Panc1 (cell line): ENCODE results near the gene OGFOD2. TPM values are rescaled to one million over a fixed set of nuclear protein-coding genes. Genes with fewer than 3 reads are reported as not detected.

Experiments used
- ATAC-seq: fragments of 200-7000 bp; cut with Tn5 transposase; 2 replicates; pipeline ENCODE4 v1.9.1; 2020; ENCODE audit warnings: mild to moderate bottlenecking, moderate library complexity
- BruUV-seq: library from RNA; stranded (reverse); fragments of 400-500 nt; replicated peaks from 2 replicates; lab custom pipeline; 2021; lab: Mats Ljungman, UMichigan
- CTCF ChIA-PET: fragments of 300-600 bp; sonication (Branson Sonifier 250); formaldehyde crosslinking; loops from one replicate; lab custom pipeline; 2022; ENCODE audit warnings: antibody characterized with exemption; lab: Charles Lee
- POLR2A ChIA-PET: fragments of 300-600 bp; sonication (Branson Sonifier 250); formaldehyde crosslinking; loops from one replicate; lab custom pipeline; 2022; ENCODE audit warnings: antibody characterized with exemption; lab: Charles Lee
- DNase-seq: peaks from one replicate; pipeline ENCODE4 v3.0.0-alpha.2; 2010; ENCODE audit warnings: low read depth, low spot score
- H3K27ac ChIP-seq: 2 replicates; pipeline ENCODE4 v1.5.1; 2011; ENCODE audit warnings: mild to moderate bottlenecking, low read length, inconsistent platforms
- H3K27me3 ChIP-seq: fragments of 200-500 bp; sonication (Bioruptor generic); 2 replicates; pipeline ENCODE4 v1.6.0; 2014; ENCODE audit warnings: low read length, inconsistent platforms; ENCODE audit not compliant: control insufficient read depth, insufficient read depth
- H3K36me3 ChIP-seq: fragments of 200-500 bp; sonication (Bioruptor generic); 2 replicates; pipeline ENCODE4 v1.5.1; 2014; ENCODE audit warnings: inconsistent platforms, mild to moderate bottlenecking, low read length, moderate library complexity; ENCODE audit not compliant: control insufficient read depth, insufficient read depth
- H3K4me1 ChIP-seq: 2 replicates; pipeline ENCODE4 v1.5.1; 2011; ENCODE audit warnings: inconsistent platforms, mild to moderate bottlenecking, low read length, moderate library complexity; ENCODE audit not compliant: control insufficient read depth, insufficient read depth
- H3K4me3 ChIP-seq, 2 experiments: 2 replicates each; pipeline ENCODE4 v1.5.1; 2011 to 2012; ENCODE audit warnings: low read depth in 2 of 2, low read length in 2 of 2, mild to moderate bottlenecking in 2 of 2, inconsistent platforms in 1 of 2, moderate library complexity in 1 of 2
- H3K9me3 ChIP-seq: fragments of 200-500 bp; sonication (Bioruptor generic); 2 replicates; pipeline ENCODE4 v1.5.1; 2014; ENCODE audit warnings: low read depth, mild to moderate bottlenecking, inconsistent platforms, low read length, moderate library complexity; ENCODE audit not compliant: control insufficient read depth, insufficient read depth
- POLR2AphosphoS5 ChIP-seq: IDR thresholded peaks from 2 replicates; pipeline ENCODE4 v1.6.1; 2012; ENCODE audit warnings: mild to moderate bottlenecking, low read depth, low read length, moderate library complexity
- SIN3A ChIP-seq: IDR thresholded peaks from 2 replicates; pipeline ENCODE4 v1.6.1; 2012; ENCODE audit warnings: low read depth, mild to moderate bottlenecking, low read length, moderate library complexity, borderline replicate concordance; ENCODE audit not compliant: insufficient read depth
- TCF7L2 ChIP-seq: IDR thresholded peaks from 2 replicates; pipeline ENCODE4 v1.6.1; 2011; ENCODE audit warnings: mild to moderate bottlenecking, low read depth, low read length, inconsistent platforms
- in situ Hi-C: cut with HindIII; loops from 2 replicates; pipeline ENCODE4 v1.10.0; 2016; ENCODE audit warnings: low sequenced_read_pairs, low pct_unique_long_range_greater_than_20kb
- intact Hi-C: fragments of 100-400 bp; cut with micrococcal nuclease; formaldehyde crosslinking; loops from one replicate; pipeline ENCODE4 v1.10.0; 2022; ENCODE audit not compliant: unreplicated experiment
- total RNA-seq: library from RNA; stranded (reverse); gene quantifications from one replicate; pipeline ENCODE4 v1.2.1, GENCODE V29; 2021; ENCODE audit not compliant: unreplicated experiment
- TF ChIP-seq, protein P1 (sequence below): fragments of 450-650 bp; IDR thresholded peaks from 2 replicates; pipeline ENCODE4 v1.5.1; 2017; ENCODE audit warnings: mild to moderate bottlenecking
- TF ChIP-seq, protein P2 (sequence below), 2 experiments: IDR thresholded peaks; 2 replicates each; pipeline ENCODE4 v1.6.1; 2011 to 2012; ENCODE audit warnings: low read depth in 2 of 2, control low read depth in 1 of 2, low read length in 1 of 2, mild to moderate bottlenecking in 1 of 2, moderate library complexity in 1 of 2; ENCODE audit not compliant: insufficient read depth in 1 of 2

Gene OGFOD2
- total RNA-seq, 1 experiment from 2014 or later, result 32.0 TPM

DNA sequence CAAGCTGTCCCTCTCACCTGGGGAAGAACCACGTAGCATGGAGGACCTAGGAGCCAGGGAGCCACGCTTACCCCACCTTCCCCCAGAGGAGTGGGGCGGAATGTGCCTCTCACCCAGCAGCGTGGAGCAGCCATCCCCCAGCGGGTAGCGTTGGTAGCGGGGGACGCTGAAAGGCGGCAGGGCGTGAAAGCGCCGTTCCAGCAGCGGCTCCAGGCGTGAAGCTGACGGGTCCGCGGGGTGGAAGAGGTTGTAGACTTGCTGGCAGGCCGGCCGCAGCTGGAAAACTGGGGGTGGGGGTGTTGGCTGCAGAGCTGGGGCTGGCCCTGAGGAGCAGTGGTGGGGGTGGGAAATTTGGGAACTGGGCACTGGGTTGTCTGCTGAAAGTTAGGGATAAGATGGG lies 17.3 kb downstream of the OGFOD2 start:
- intact Hi-C loops, result no loop called here
- no peak for DNase-seq
- Histone ChIP-seq H3K36me3 (no peaks in the 10 kb centered on the region), H3K27ac (no peak overlapping the region), H3K4me3 (no peak overlapping the region), H3K9me3 (no peaks in the 10 kb centered on the region), H3K27me3 (no peaks in the 10 kb centered on the region), H3K4me1 (no peaks in the 10 kb centered on the region)
- in situ Hi-C loops, result no loop called here
- BruUV-seq, result no TSS peak
- TF ChIP-seq, protein P1, sequence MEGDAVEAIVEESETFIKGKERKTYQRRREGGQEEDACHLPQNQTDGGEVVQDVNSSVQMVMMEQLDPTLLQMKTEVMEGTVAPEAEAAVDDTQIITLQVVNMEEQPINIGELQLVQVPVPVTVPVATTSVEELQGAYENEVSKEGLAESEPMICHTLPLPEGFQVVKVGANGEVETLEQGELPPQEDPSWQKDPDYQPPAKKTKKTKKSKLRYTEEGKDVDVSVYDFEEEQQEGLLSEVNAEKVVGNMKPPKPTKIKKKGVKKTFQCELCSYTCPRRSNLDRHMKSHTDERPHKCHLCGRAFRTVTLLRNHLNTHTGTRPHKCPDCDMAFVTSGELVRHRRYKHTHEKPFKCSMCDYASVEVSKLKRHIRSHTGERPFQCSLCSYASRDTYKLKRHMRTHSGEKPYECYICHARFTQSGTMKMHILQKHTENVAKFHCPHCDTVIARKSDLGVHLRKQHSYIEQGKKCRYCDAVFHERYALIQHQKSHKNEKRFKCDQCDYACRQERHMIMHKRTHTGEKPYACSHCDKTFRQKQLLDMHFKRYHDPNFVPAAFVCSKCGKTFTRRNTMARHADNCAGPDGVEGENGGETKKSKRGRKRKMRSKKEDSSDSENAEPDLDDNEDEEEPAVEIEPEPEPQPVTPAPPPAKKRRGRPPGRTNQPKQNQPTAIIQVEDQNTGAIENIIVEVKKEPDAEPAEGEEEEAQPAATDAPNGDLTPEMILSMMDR, result no peak
- TF ChIP-seq POLR2AphosphoS5 (no peak), TCF7L2 (no peak), SIN3A (no peak)
- TF ChIP-seq, protein P2, sequence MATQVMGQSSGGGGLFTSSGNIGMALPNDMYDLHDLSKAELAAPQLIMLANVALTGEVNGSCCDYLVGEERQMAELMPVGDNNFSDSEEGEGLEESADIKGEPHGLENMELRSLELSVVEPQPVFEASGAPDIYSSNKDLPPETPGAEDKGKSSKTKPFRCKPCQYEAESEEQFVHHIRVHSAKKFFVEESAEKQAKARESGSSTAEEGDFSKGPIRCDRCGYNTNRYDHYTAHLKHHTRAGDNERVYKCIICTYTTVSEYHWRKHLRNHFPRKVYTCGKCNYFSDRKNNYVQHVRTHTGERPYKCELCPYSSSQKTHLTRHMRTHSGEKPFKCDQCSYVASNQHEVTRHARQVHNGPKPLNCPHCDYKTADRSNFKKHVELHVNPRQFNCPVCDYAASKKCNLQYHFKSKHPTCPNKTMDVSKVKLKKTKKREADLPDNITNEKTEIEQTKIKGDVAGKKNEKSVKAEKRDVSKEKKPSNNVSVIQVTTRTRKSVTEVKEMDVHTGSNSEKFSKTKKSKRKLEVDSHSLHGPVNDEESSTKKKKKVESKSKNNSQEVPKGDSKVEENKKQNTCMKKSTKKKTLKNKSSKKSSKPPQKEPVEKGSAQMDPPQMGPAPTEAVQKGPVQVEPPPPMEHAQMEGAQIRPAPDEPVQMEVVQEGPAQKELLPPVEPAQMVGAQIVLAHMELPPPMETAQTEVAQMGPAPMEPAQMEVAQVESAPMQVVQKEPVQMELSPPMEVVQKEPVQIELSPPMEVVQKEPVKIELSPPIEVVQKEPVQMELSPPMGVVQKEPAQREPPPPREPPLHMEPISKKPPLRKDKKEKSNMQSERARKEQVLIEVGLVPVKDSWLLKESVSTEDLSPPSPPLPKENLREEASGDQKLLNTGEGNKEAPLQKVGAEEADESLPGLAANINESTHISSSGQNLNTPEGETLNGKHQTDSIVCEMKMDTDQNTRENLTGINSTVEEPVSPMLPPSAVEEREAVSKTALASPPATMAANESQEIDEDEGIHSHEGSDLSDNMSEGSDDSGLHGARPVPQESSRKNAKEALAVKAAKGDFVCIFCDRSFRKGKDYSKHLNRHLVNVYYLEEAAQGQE (IDR thresholded peaks at IDR 0.05; ENCODE audit: insufficient read depth in 1 of 2, low read depth in 2 of 2, low read length in 1 of 2), result no peak
- POLR2A ChIA-PET, result no interaction called here
- ATAC-seq, result no peak
- CTCF ChIA-PET, result interaction anchor here (0.7 kb wide), 1 partner anchor 246 kb away, joined by 3 read pairs; no protein-coding TSS in a partner anchor

DNA sequence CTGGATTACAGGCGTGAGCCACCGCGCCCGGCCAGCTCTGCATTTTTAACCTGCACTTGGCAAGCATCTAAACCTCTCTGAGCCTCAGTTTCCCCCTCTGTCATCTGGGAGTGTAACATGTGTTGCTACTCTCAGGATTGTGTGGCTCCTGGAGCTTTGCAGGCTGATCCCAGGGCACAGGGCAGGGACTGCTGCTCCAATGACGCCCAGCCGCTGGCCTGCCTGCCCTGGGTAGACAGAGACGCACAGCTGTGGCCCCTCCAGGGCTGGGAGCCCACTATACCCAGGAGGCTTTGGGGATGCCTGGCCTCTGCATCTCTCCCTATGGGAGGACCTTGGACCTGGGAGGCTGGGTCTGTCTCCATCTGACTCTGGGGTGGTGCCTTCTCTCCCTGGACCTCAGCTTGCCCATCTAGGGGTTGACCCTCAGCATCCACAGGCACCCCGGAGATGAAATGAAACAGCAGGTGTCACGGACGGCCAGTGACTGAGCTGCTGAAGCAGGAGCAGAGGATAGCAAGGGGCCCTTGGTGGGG lies 19.2 kb downstream of the OGFOD2 start:
- Histone ChIP-seq H3K27me3 (no peaks in the 10 kb centered on the region), H3K27ac (no peak overlapping the region), H3K4me3 (no peak overlapping the region), H3K4me1 (no peaks in the 10 kb centered on the region), H3K36me3 (no peaks in the 10 kb centered on the region), H3K9me3 (no peaks in the 10 kb centered on the region)
- intact Hi-C loops (no loop called here), in situ Hi-C loops (no loop called here)
- ATAC-seq, result no peak
- DNase-seq, result no peak
- TF ChIP-seq, protein P1, result no peak
- TF ChIP-seq POLR2AphosphoS5, result no peak
- TF ChIP-seq, protein P2 (IDR thresholded peaks at IDR 0.05; ENCODE audit: insufficient read depth in 1 of 2, low read depth in 2 of 2, low read length in 1 of 2), result no peak
- no peak for TF ChIP-seq SIN3A
- no peak for TF ChIP-seq TCF7L2
- ChIA-PET POLR2A (no interaction called here), CTCF (interaction anchor here (0.5 to 0.6 kb wide), 3 partner anchors 10 to 589 kb away, joined by 3 to 7 read pairs (median 4); no protein-coding TSS in a partner anchor)
- BruUV-seq, result no TSS peak
